Measurements from ENCODE around the gene PRSS36. TPM values are rescaled to one million over a fixed set of nuclear protein-coding genes. Genes with fewer than 3 reads are reported as not detected.
"Not testable (repeated sequence)": the region's sequence is repeated elsewhere in the genome, so short reads cannot be mapped to it uniquely, and the experiment has no call there.

Gene PRSS36
- 0.06 TPM in 1 of 2 replicates, not detected in the other for total RNA-seq (2014; rRNA removed; shearing (Covaris generic))

DNA sequence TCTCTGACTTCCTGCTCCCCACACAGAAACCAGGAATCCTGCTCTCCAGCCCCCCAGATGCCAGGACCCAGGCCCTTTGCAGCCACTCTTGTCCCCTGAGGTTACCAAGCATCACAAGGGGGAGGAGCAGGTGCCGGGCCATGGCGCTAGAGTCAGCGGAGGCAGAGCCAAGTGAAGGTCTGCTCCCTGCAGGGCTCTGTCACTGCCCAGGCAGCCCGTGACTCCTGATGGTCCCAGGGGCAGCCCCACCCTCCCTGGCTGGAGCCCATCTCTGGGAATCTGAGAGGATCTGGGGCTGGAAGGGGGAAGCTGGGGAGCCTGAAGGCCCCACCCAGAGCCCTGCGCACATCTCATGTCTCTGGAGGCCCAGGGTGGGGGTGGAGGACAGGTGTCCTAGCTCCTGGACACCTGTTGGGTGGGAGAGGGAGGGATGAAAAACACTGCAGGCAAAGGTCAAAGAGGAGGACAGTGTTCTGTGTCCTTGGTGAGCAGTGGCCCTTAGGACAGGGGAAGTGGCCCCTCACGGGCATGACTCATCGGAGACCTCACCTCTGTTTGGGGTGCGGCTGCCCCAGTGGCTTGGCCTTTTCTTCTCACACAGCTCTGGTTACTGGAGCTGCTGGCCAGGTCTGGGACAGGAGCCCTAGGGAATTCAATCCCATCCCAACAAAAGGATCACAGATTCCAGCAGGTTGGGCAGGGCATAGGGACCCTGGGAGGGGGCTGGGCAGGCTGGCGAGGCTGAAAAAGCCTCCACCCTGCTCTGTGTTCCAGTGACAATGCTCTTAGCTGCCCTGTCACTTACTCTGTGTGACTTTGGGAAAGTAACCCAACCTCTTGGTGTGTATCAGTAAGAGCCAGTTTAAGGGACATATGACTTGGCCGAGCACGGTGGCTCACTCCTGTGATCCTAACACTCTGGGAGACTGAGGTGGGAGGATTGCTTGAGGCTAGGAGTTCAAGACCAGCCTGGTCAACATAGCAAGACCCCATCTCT is at the start of gene PRSS36:
TSS of gene PRSS36 (minus strand) at position 173 of the 997 bp plus-strand sequence. CDS start at position 142, 31 bp downstream.
- no peak for DNase-seq (ENCODE audit: low spot score)
- in situ Hi-C loops (cut with HindIII; ENCODE audit: low sequenced_read_pairs): no loop called here

- in situ Hi-C loops (cut with HindIII; ENCODE audit: low sequenced_read_pairs): no loop called here
Observed at GRCh38 chr16:31199430-31200041, 49.7 kb upstream of the PRSS36 start.

DNA sequence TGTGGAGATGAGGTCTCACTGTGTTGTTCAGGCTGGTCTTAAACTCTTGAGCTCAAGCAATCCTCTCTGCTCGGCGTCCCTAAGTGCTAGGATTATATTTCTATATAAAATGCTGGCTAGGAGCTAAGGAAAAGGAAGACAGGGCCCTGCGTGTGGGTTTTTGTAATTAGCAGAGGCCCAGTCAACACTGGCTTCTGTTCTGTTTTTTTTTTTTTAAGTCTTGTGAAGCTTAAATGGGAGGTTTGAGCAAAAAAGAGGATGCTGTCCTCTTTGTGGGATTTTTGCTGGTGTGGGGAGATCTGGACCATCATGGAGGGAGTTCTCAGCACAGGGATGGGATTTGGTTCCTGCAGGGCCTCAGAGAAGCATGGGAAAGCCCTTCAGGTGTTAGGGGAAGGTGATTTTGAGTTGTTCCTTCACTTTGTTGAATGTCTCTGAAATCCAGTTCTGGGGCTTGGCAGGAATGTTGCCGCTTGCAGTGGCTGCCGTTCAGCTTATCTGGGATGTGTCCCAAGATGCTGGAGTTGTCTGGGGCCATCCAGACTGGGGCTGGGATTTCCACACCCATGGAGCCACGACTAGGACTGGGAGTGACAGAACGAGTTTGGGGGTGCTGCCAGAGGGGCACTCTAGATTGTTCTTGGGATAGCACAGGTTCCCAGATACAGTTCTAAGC is 48.5 kb upstream of the PRSS36 start:
- DNase-seq (ENCODE audit: low spot score): no peak
- in situ Hi-C loops (cut with HindIII; ENCODE audit: low sequenced_read_pairs): no loop called here

More at GRCh38 chr16:31199430-31200041, 49.7 kb upstream of the PRSS36 start:
- no peak for DNase-seq (ENCODE audit: low spot score)

DNA sequence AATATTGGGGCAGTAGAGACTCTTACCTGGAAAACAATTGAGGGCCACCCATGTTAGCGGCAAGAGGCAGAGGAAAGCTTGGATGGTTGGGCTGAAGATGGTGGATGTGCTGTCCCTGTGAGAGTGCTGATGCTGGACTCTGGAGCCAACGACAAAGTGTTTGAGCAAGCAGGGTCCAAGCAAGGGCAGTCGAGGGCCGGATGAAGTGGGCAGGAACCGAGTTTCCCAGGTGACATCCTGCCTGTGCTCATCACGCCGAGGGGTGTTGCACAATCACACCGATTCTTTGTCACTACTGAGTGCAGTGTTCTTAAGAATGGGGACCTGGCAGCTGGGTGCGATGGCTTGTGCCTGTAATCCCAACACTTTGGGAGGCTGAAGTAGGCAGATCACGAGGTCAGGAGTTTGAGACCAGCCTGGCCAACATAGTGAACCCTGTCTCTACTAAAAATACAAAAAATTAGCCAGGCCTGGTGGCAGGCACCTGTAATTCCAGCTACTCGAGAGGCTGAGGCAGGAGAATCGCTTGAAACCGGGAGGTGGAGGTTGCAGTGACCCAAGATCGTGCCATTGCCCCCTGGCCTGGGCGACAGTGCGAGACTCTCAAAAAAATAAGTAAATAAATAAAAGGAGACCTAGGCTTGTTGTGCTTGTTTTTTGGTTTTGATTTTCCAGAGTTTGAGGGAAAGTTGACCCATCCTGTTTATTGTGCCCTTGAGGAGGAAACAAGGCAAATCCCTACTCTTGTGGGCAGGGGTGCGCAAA is 46.6 kb upstream of the PRSS36 start:
- no peak for DNase-seq (ENCODE audit: low spot score)
- in situ Hi-C loops (cut with HindIII; ENCODE audit: low sequenced_read_pairs): no loop called here

GRCh38 chr16:31195861-31196260 is 46.0 kb upstream of the PRSS36 start:
- DNase-seq (ENCODE audit: low spot score); in situ Hi-C loops (cut with HindIII; ENCODE audit: low sequenced_read_pairs): not testable (repeated sequence)

DNA sequence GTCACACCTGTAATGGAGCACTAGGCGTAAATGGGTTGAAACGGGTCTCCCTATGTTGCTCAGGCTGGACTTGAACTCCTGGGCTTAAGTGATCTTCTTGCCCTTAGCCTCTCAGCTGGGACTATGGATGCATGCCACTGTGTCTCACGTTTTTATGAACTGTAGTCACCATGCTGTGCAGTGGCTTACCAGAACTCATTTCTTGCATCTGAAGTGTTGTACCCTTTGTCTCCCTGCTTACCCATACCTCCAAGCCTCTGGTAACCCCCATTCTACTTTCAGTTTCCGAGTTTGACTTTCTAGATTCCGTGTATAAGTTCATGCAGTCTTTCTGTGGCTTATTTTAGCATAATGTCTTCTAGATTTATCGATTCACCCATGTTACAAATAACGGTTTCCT is 45.0 kb upstream of the PRSS36 start:
- in situ Hi-C loops (cut with HindIII; ENCODE audit: low sequenced_read_pairs): no loop called here
- DNase-seq (ENCODE audit: low spot score): no peak

DNA sequence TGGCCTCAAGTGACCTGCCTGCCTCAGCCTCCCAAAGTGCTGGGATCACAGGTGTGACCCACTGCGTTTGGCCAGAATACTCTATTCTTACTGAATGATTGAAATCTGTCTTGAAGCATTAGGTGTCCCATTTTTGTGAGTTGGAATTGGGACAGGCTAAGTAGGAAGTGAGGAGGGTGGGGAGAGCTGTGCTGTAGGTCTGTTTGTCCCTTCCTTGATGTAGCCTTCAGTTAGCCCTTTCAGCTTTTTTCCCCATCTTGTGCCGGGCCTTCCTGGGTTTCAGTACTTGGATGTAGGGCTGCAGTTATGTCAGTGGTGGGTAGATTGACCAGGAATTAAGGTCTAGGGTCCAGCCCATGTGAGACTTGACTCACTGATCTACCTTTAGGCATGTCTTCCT is 44.0 kb upstream of the PRSS36 start:
- DNase-seq (ENCODE audit: low spot score): no peak
- in situ Hi-C loops (cut with HindIII; ENCODE audit: low sequenced_read_pairs): no loop called here

DNA sequence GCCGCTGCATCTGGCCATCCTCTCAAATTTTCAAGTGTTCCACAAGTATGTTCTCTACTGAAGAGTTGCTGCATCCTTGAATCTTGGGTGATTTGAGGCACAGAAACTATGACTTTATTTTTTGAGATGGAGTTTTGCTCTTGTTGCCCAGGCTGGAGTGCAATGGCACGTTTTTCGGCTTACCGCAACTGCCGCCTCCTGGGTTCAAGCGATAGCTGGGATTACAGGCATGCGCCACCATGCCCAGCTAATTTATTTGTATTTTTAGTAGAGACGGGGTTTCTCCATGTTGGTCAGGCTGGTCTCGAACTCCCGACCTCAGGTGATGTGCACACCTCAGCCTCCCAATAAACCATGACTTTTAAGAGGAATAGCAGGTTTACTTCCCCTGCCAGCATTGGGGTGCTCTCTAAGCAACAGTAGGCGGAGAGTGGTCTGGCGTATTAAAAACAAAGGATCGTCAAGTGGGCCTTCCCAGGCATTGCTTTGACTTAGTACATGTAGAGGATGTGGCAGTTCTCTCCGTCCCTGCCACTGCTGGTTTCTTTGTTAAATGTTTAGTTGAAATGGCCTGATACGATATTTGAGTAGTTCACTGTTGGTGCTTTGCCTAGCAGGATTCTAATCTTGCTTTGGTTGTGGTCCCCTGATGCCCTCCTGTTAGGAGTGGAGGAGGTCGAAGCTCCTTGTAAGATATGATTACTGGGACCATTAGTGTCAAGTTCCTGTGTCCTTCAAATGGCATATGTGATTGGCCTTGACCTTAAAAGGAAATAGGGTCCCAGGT is 43.2 kb upstream of the PRSS36 start:
- DNase-seq (ENCODE audit: low spot score): no peak
- in situ Hi-C loops (cut with HindIII; ENCODE audit: low sequenced_read_pairs): no loop called here

GRCh38 chr16:31191697-31192428 is 42.0 kb upstream of the PRSS36 start:
- no peak for DNase-seq (ENCODE audit: low spot score)
- in situ Hi-C loops (cut with HindIII; ENCODE audit: low sequenced_read_pairs): no loop called here

GRCh38 chr16:31190818-31191444 is 41.1 kb upstream of the PRSS36 start:
- in situ Hi-C loops (cut with HindIII; ENCODE audit: low sequenced_read_pairs): no loop called here
- no peak for DNase-seq (ENCODE audit: low spot score)

DNA sequence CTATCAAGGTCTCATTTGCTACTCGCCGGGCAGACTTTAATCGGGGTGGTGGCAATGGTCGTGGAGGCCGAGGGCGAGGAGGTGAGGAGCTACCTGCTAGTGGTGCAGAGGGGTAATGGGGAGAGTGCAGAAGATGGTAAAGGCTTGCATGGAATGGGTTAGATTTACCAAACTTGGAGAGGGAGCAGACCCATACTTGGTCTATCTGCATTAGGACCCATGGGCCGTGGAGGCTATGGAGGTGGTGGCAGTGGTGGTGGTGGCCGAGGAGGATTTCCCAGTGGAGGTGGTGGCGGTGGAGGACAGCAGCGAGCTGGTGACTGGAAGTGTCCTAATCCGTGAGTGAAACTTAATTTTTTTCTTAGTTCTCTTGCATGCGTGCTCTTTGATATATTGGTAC is 40.2 kb upstream of the PRSS36 start:
- in situ Hi-C loops (cut with HindIII; ENCODE audit: low sequenced_read_pairs): no loop called here

GRCh38 chr16:31189412-31189778 is 39.5 kb upstream of the PRSS36 start:
- in situ Hi-C loops (cut with HindIII; ENCODE audit: low sequenced_read_pairs): no loop called here
- no peak for DNase-seq (ENCODE audit: low spot score)

More for the DNA sequence above, 40.2 kb upstream of the PRSS36 start:
- DNase-seq (ENCODE audit: low spot score): no peak

DNA sequence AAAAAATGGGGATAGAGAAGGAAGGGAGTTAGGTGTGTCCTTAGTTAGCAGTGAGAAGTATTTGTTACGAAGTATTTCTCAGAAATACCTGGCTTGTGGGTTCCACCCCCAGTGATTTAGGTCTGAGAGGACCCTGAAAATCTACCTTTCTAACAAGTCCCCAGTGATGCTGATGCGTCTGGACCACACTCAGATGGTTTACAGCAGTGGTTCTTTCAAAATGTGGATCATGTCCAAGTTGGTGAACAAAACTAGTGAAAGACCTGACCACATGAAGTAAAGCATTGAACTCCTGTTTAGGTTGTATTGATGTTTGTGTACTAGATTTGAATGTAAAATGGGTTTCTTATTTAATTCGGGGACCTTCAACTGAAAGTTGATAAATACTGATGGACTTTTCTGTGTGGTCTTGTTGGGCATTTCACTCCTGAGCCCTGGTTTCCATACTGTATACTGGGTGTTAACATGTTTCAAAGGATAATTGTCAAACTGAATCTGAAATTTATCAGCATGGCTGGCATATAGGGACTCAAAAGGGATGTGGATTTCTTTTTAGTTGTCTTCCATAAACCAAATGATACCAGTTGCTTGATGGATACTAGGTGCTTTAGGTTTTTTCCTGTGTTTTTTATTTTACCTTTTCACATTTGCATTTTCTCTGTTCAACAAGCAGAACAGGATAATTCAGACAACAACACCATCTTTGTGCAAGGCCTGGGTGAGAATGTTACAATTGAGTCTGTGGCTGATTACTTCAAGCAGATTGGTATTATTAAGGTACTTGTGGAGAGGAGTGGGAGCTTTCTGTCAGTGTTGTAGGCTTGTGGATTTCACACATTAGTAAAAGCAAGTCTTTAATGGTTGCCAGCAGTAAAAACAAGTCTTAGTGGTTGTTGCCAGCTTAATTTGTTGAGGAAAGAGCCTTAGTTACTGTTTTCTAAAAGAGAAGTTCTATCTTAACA is 38.9 kb upstream of the PRSS36 start:
- DNase-seq (ENCODE audit: low spot score): no peak
- in situ Hi-C loops (cut with HindIII; ENCODE audit: low sequenced_read_pairs): no loop called here

DNA sequence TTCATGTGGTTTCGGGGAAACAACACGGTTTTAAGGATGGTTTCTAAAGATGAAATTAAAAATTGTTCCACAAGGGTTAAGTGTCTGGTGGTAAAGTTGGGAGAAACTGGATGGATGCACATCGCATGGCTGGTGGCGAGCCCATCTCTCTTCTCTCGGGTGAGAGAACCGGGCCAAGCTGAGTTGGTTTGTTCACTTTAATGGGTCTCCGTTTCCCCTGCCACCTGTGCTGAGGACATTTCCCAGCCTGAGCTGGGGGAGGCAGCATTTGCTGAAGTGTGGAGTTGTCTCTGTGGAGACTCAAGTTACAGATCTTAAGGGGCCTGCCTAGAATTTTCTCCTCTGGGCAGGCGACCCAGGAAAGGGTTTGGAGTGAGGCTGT is 37.9 kb upstream of the PRSS36 start:
- in situ Hi-C loops (cut with HindIII; ENCODE audit: low sequenced_read_pairs): no loop called here
- no peak for DNase-seq (ENCODE audit: low spot score)

- DNase-seq (ENCODE audit: low spot score): no peak
- in situ Hi-C loops (cut with HindIII; ENCODE audit: low sequenced_read_pairs): no loop called here
Observed at GRCh38 chr16:31186930-31187807, 37.3 kb upstream of the PRSS36 start.
